ENCODE data around the gene SLC29A2. TPM values are rescaled to one million over a fixed set of nuclear protein-coding genes. Genes with fewer than 3 reads are reported as not detected.

Gene SLC29A2
- total RNA-seq, 5 donors from 2014 or later (not counting 1 experiment from before 2014, with no cell fraction given), result 8.5 to 14.7 (median 14.4) TPM

DNA sequence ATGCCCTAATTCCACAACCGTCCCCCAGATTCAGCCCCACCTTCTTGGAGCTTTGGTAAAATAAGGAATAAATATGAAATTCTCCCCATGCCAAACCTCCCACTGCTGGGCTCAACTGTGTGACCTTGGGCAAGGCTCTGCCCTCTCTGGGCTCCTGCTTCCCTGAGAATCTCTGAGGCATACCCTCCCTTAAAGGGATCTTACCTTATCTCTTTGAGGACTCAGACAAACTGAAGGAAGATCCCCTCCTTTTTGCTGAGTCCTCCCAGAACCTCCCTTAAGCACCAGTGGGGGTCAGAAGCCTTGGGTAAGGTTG, 57.4 kb downstream of the SLC29A2 start:
- no peak for ATAC-seq (replicated peaks in 1 of 4)
- H3K27me3 ChIP-seq (replicated peaks in 1 of 2; ENCODE audit: control insufficient read depth in 2 of 2, extremely low read depth in 1 of 2, insufficient read depth in 2 of 2, low read length in 1 of 2), result peaks cover 0 to 14% of the 10 kb centered on the region in 2 experiments
- H3K9me3 ChIP-seq, result no peaks in the 10 kb centered on the region
- peak overlapping the region; percentile 89 to 99 for H3K27ac Mint-ChIP-seq
- CTCF ChIA-PET, result no interaction called here
- peak overlapping the region; percentile 58 to 71 for H3K4me3 ChIP-seq (ENCODE audit: control insufficient read depth in 1 of 2, extremely low read depth in 1 of 2, low read length in 1 of 2)
- H3K4me3 Mint-ChIP-seq, result peak overlapping the region; percentile 56 to 85 (median 73)
- H3K9me3 Mint-ChIP-seq, result no peaks in the 10 kb centered on the region
- peaks cover 44 to 52% (median 47%) of the 10 kb centered on the region in 3 donors for H3K4me1 Mint-ChIP-seq
- DNase-seq, result no peak
- WGBS (ENCODE audit: insufficient coverage), result no CpG with 5 or more reads among the region's 1 CpG
- no peaks in the 10 kb centered on the region for H3K36me3 ChIP-seq (ENCODE audit: control insufficient read depth in 2 of 2, extremely low read depth in 1 of 2, insufficient read depth in 1 of 2, low read length in 1 of 2)
- H3K4me1 ChIP-seq (ENCODE audit: control insufficient read depth in 1 of 2, extremely low read depth in 1 of 2, insufficient read depth in 2 of 2, low read length in 2 of 2), result peaks cover 25 to 73% of the 10 kb centered on the region in 2 experiments
- POLR2A ChIA-PET, result no interaction called here
- H3K36me3 Mint-ChIP-seq, result no peaks in the 10 kb centered on the region
- peak overlapping the region; percentile 90 for H3K27ac ChIP-seq (ENCODE audit: low read length)
- peaks cover 0 to 2% of the 10 kb centered on the region in 2 donors for H3K27me3 Mint-ChIP-seq

DNA sequence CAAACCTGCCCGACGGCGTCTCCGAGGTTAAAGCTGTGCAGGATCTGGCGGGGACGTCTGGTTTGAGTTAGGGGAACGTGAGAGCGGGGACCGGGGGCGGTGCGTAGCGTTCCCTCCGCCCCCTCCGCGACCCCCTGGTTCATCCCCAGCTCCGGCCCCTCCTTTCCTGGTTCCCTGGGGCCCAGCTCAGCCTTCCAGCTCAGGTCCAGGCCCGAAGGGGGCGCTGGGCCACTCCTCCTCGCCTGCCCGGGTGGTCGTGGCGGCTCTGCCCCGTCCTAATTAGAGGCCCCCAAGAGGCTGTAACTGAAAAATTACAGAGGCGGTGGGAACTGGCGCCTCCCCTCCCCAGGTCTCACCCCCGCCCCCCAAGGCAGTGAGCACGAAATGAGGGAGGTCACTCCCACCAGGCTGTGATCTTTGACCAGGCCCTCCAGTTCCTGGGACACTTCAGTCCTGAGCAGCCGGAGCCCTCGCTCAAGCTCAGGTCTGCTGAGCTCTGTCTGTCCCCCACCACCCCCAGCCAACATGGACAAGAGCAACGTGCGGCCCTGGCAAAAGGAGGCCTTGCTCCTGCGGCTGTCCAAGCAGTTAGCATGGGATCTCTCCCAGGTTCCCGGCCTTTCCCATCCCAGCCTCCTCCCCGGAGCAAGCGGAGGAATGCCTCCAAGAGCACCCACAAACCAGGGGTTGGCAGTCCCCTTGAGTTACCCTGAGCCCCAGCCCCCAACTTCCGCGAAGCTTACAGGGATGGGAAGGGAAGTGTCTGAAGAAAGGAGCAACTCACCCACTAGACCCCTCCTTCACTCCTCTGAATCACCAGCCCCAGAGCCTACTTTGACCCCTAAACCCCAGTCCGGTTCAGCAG, 58.0 kb downstream of the SLC29A2 start:
- Mint-ChIP-seq H3K27ac (peak overlapping the region; percentile 93 to 99), H3K9me3 (no peaks in the 10 kb centered on the region), H3K36me3 (no peaks in the 10 kb centered on the region), H3K4me3 (peak overlapping the region; percentile 73 to 90 (median 85)), H3K4me1 (peaks cover 38 to 46% (median 41%) of the 10 kb centered on the region in 3 donors), H3K27me3 (peaks cover 0 to 2% of the 10 kb centered on the region in 2 donors)
- POLR2A ChIA-PET, result interaction anchor here (0.6 to 1.3 kb wide), 5 partner anchors 25 to 811 kb away, joined by 3 to 8 read pairs (median 6); partner anchors contain the start of genes BRMS1 (in 1 of the 2) and YIF1A (in 1 of the 2)
- Histone ChIP-seq H3K27me3 (replicated peaks in 1 of 2; ENCODE audit: control insufficient read depth in 2 of 2, extremely low read depth in 1 of 2, insufficient read depth in 2 of 2, low read length in 1 of 2) (peaks cover 0 to 14% of the 10 kb centered on the region in 2 experiments), H3K27ac (ENCODE audit: low read length) (peak overlapping the region; percentile 90), H3K4me3 (ENCODE audit: control insufficient read depth in 1 of 2, extremely low read depth in 1 of 2, low read length in 1 of 2) (peak overlapping the region; percentile 58 to 71), H3K9me3 (no peaks in the 10 kb centered on the region), H3K4me1 (ENCODE audit: control insufficient read depth in 1 of 2, extremely low read depth in 1 of 2, insufficient read depth in 2 of 2, low read length in 2 of 2) (peaks cover 19 to 67% of the 10 kb centered on the region in 2 experiments), H3K36me3 (ENCODE audit: control insufficient read depth in 2 of 2, extremely low read depth in 1 of 2, insufficient read depth in 1 of 2, low read length in 1 of 2) (no peaks in the 10 kb centered on the region)
- CTCF ChIA-PET, result interaction anchor here (0.6 to 3.2 kb wide), 12 partner anchors 8 to 454 kb away, joined by 3 to 34 read pairs (median 5); partner anchors contain the start of genes BRMS1 (in 1 of the 2), DPP3 (in 1 of the 2), RBM4B (in 1 of the 2) and YIF1A (in 1 of the 2)
- ATAC-seq (replicated peaks in 1 of 4), result no peak
- WGBS (ENCODE audit: insufficient coverage), result 58% methylated on average over 24 of the region's 38 CpGs
- no peak for DNase-seq

DNA sequence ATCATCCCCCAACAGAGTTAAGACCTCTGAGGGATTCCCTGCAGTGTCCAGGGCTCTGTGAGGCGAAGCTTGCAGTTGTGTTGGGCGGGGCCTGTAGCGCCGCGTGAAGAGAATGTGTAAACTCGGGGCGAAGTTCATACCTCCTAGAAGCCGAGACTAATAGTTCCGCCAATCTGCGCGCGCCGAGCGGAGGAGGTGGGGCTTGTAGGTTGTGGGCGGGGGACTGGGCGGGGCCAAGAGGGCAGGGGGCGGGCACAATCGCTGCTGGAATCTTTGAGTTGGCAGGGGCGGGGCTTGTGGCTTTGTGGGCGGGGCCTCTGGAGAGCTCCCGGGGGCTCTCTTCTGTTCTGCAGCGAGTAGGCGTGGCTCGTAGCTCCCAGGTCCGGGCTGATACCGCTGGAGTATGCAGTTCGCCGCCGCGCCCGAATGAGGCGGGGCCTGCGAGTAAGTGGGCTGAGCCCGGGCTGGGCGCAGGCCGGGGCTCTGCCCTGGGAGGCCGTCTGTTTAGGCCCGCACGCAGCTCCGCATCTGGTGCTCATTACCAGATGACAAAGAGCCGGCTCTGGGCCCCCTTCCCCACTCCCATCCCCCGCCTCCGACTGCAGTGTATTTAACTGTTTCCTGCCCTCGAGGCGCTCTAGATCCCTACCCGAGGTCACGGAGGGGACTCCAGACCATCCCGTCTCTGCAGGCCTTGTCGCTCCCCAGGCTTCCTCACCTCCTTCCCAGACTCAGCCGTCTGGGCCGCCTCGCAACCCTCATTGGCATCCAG, 58.8 kb downstream of the SLC29A2 start:
- Histone ChIP-seq H3K4me3 (ENCODE audit: control insufficient read depth in 1 of 2, extremely low read depth in 1 of 2, low read length in 1 of 2) (peak overlapping the region; percentile 58 to 71), H3K27me3 (replicated peaks in 1 of 2; ENCODE audit: control insufficient read depth in 2 of 2, extremely low read depth in 1 of 2, insufficient read depth in 2 of 2, low read length in 1 of 2) (peaks cover 0 to 14% of the 10 kb centered on the region in 2 experiments), H3K4me1 (ENCODE audit: control insufficient read depth in 1 of 2, extremely low read depth in 1 of 2, insufficient read depth in 2 of 2, low read length in 2 of 2) (peaks cover 13 to 59% of the 10 kb centered on the region in 2 experiments), H3K9me3 (no peaks in the 10 kb centered on the region), H3K36me3 (ENCODE audit: control insufficient read depth in 2 of 2, extremely low read depth in 1 of 2, insufficient read depth in 1 of 2, low read length in 1 of 2) (no peaks in the 10 kb centered on the region), H3K27ac (ENCODE audit: low read length) (peak overlapping the region; percentile 92)
- POLR2A ChIA-PET, result interaction anchor here (0.6 to 1.3 kb wide), 10 partner anchors 17 to 1439 kb away, joined by 3 to 8 read pairs (median 3); partner anchors contain the start of genes BRMS1 (in 1 of the 2), FIBP (in 1 of the 2) and YIF1A (in 1 of the 2)
- Mint-ChIP-seq H3K27me3 (peaks cover 0 to 2% of the 10 kb centered on the region in 2 donors), H3K36me3 (no peaks in the 10 kb centered on the region), H3K9me3 (no peaks in the 10 kb centered on the region), H3K4me3 (peak overlapping the region; percentile 73 to 90 (median 85)), H3K4me1 (peaks cover 30 to 38% (median 34%) of the 10 kb centered on the region in 3 donors), H3K27ac (peak overlapping the region; percentile 93 to 99)
- ATAC-seq (replicated peaks in 1 of 4) (peak; percentile 64 to 68 (median 66)), DNase-seq (peak; percentile 96 to 100 (median 99))
- WGBS (ENCODE audit: insufficient coverage), result 2% methylated on average over 44 of the region's 52 CpGs
- CTCF ChIA-PET, result interaction anchor here (0.6 to 3.2 kb wide), 27 partner anchors 9 to 816 kb away, joined by 3 to 34 read pairs (median 4); partner anchors contain the start of genes BRMS1 (in 1 of the 2), DPP3 (in 1 of the 2), MRPL11 (in 1 of the 2) and PELI3 (in 1 of the 2)

Other genes with a start within 250 kb of the SLC29A2 start
- 10 to 100 TPM; 36.9 to 52.9 (median 43.9) TPM for gene KLC2, start 114.1 kb downstream of the SLC29A2 start, total RNA-seq
- gene RAB1B, start 103.1 kb downstream of the SLC29A2 start, total RNA-seq, result 10 to 100 TPM; 60.7 to 98.8 (median 95.2) TPM
- 1 to 10 TPM; 1.9 to 9.9 (median 2.7) TPM for gene CNIH2, start 93.6 kb downstream of the SLC29A2 start, total RNA-seq
- 10 to 100 TPM; 24.5 to 63.3 (median 56.9) TPM for gene YIF1A, start 82.6 kb downstream of the SLC29A2 start, total RNA-seq
- gene TMEM151A, start 79.9 kb downstream of the SLC29A2 start, total RNA-seq, result under 1 TPM in 4 of 5 donors, not detected in 1; 0.19 to 0.33 (median 0.23) TPM
- 10 to 100 TPM in 2 of 5 donors, 1 to 10 TPM in 3; 2.5 to 14.7 (median 8.7) TPM for gene CD248, start 54.7 kb downstream of the SLC29A2 start, total RNA-seq
- 10 to 100 TPM in 2 of 5 donors, 1 to 10 TPM in 3; 5.0 to 11.7 (median 8.3) TPM for gene RIN1, start 35.3 kb downstream of the SLC29A2 start, total RNA-seq
- 10 to 100 TPM; 42.9 to 58.8 (median 54.8) TPM for gene BRMS1, start 26.7 kb downstream of the SLC29A2 start, total RNA-seq
- 1 to 10 TPM; 4.0 to 9.2 (median 7.9) TPM for gene B4GAT1, start 24.1 kb downstream of the SLC29A2 start, total RNA-seq
- gene NPAS4, start 49.3 kb upstream of the SLC29A2 start, total RNA-seq, result not detected
- 10 to 100 TPM; 23.5 to 29.4 (median 27.2) TPM for gene MRPL11, start 67.1 kb upstream of the SLC29A2 start, total RNA-seq
- gene PELI3, start 95.1 kb upstream of the SLC29A2 start, total RNA-seq, result 10 to 100 TPM; 12.9 to 22.0 (median 13.8) TPM
- 10 to 100 TPM; 20.7 to 34.6 (median 29.5) TPM for gene DPP3, start 108.7 kb upstream of the SLC29A2 start, total RNA-seq
- gene BBS1, start 138.9 kb upstream of the SLC29A2 start, total RNA-seq, result 10 to 100 TPM; 17.0 to 41.6 (median 34.9) TPM
- 10 to 100 TPM; 17.2 to 25.7 (median 23.5) TPM for gene ZDHHC24, start 174.3 kb upstream of the SLC29A2 start, total RNA-seq
- gene ACTN3, start 175.1 kb upstream of the SLC29A2 start, total RNA-seq, result under 1 TPM; 0.18 to 0.30 (median 0.23) TPM
- gene CTSF, start 196.8 kb upstream of the SLC29A2 start, total RNA-seq, result 10 to 100 TPM; 18.2 to 39.3 (median 30.4) TPM
- under 1 TPM; 0.10 to 0.65 (median 0.32) TPM for gene CCDC87, start 221.3 kb upstream of the SLC29A2 start, total RNA-seq
- 10 to 100 TPM; 32.3 to 69.5 (median 58.3) TPM for gene CCS, start 221.4 kb upstream of the SLC29A2 start, total RNA-seq
- 100 to 1,000 TPM; 176 to 382 (median 191) TPM for gene RBM14, start 244.9 kb upstream of the SLC29A2 start, total RNA-seq

Measured in T-cell (primary cell).